ENCODE data around the gene METTL8.

- TF ChIP-seq MYC (IDR thresholded peaks at IDR 0.05; ENCODE audit: low read depth, low read length) (no peak), CTCF (IDR thresholded peaks at IDR 0.05; ENCODE audit: low read depth, low read length) (no peak), POLR2A (IDR thresholded peaks at IDR 0.05; ENCODE audit: extremely low read depth, insufficient read length) (no peak), MAX (IDR thresholded peaks at IDR 0.05; ENCODE audit: low read depth, low read length) (no peak)
Measured at GRCh38 chr2:171323971-171324528, 109.7 kb downstream of the METTL8 start.

Measured in NB4 (cell line).